HG02798 (cell line): ENCODE measurements around the gene PITPNM3.

Experiments used
- ATAC-seq: cut with Tn5 transposase; IDR thresholded peaks from one replicate; pipeline ENCODE4 v1.9.1; 2021; ENCODE audit warnings: mild to moderate bottlenecking; ENCODE audit not compliant: unreplicated experiment, poor library complexity

The PITPNM3 gene

DNA sequence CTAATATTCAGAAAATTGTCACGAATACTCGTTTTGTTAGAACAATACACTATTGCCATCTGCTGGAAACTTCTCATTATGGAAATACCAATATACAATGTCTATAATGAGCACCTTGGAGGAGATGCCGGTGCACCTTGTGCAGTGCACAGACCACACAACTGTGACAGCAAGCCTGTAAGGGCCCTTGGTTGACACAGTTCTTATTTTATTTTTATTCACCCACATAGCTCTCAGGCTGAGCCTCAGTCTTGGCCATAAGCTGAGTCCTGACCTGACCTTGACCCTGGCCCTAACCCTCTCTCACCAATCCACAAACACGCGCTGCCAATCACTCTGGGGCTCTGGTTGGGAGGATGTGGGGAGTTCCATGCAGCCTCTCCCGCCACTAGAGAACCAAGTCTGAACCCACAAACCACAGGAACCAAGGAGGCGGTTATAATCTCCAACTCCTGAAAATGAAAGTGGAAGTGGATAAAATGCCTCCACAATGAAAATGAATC lies 129.0 kb downstream of the PITPNM3 start:
- ATAC-seq = no peak

DNA sequence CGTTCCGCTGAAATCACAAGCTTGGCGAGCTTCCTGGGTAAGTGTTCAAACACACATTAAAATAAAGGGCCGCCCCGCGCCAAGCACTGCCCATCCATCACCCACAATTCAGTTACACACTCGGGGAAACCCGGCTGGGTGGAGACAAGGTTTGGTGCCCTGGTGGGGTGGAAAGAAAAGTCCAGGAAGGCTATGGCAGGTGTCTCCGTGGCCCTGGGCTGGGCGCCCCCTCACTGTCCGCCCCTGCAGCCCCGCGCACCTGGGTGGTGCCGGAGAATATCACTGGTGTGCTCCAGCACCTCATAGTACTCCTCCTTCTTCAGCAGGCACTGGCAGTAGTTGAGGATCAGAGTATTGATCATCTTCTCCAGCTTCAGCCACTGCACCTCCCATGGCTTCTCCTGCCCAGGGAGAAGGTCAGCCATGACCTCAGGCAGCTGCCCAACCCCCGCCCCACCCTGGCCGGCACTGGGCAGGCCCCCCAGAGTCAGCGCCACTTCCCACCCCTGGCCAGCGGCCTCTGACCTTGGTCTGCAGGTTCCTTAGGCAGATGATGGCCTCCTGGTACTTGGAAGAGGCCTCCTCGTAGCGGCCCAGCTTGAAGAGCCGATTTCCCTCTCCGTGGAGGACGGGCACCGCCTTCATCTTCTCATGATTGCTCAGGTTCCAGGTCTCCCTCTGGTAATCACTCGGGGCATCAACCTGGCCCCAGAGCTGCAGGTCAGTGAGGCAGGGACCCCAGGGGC lies 129.8 kb downstream of the PITPNM3 start:
- no peak for ATAC-seq

DNA sequence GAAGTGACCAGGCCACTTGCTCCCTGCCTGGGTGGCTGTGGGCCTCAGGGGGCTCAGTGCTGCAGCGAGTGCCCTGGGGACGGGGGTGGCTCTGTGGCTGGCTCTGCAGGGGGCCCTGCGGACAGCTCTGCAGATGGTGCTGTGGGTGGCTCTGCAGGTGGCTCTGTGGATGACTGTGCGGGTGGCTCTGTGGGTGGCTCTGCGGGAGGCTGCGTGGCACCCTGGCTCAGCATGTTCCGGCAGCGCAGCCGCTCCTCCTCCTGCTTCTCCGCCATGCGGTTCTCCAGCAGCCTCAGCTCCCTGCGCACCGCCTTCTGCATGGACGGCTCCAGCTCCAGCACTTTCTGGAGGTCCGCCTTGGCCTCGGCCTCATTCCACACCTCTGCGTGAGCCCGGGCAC lies 130.9 kb downstream of the PITPNM3 start:
- ATAC-seq = no peak

DNA sequence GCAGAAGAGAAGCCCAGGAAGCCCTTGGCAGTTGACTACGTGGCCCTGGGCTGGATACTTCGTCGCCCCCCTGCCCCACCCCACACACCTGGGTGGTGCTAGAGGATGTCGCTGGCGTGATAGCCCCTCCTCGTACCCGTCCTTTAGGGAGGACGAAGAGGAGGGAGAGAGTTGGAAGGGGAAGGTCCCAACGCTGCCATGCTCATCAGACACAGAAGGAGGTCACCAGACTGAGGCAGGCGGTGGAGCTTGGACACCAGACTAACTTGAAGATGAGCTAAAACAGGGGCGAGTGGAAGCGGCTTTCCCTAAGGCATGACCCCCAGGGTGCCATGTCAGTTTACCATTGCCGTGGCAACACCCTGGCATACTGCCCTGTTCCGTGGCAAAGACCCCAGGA lies 132.4 kb downstream of the PITPNM3 start:
- ATAC-seq = no peak

DNA sequence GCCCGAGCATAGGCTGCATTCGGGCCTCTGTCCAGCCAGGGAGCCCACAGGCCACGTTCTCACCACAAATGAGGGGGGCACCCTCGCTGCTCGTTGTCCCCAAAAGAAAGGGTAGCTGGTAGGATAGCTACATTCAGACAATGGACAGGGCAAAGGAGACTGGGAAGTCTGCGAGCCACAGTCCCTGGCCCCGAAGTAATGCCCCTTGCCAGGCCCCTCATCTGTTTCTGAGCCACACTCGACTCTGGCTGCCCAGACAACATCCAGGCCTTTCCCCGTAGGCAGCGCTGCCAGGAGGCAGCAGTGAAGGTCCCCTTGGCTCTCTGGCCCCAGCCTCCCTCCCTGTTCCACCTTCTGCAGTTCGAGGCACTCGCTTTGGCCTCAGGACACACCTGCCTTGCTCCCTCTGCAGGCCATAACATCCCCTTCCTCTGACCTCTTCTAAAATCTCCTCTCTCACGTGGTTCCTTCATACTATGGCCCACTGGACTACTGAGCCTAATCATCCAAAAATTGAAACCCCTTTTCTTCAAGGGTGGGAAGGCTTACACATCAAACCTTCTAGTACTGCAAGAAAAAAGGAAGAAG lies 133.6 kb downstream of the PITPNM3 start:
- no peak for ATAC-seq

DNA sequence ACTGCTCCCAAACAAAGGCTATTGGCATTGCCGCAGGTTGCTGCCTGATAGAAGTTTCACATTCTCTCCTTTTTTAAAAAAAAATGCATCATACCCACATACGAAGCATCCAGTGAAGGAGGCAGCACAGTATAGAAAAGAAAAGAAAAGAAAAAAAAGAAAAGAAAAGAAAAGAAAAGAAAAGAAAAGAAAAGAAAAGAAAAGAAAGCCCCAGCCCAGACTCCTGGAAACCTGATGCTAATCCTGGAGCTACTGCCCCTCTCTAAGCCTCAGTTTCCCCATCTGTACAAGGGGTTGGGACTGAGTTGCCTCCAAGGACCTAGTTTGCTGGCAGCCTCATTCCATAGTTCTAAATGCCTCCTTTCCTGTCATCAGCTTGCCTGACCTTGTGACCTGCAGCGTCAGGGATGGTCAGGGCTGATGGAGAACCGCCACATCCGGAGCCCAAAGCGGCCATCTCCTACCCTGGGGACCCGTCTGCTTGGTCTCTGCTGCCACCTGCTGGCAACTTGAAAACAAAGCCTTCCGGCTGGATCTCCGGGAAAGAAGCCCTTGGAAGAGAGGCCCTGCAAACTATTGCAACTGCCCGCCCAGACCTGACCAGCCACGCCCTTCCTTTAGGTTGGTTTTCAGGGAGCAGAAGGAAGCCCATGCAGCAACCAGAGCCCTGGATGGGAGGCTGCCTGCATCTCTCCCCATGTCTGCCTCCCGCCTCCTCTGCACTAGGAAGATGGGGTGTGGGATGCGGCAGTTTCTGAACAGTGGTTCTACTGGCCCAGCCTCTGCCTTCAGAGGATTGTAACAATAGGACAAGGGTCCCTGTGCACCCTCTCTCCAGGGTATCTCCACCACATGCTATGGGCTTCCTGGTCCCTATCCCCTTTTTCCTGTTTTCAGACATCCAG lies 134.4 kb downstream of the PITPNM3 start:
- ATAC-seq = no peak

DNA sequence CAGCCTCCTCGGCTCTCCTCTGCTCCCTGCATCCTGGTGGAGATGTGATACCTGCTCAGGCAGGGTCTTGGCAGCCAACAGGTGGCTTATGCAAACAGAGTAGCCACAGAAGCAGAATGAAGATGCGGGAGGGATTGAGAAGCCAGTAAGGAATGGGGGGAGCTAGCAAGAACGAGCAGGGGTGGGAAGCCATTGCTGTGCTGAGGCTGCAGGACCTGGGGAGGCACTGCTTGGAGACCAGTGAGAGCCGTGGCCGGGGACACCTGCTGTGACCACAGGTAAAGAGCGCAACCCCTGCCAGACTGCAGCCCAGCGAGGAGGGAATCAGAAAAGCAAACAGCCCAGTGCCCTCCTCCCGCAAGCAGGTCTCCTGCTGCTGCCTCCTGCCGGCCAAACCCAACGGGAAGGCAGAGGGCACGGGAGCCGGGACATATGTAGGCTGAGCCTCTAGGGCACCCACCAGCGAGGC lies 136.1 kb downstream of the PITPNM3 start:
- no peak for ATAC-seq

DNA sequence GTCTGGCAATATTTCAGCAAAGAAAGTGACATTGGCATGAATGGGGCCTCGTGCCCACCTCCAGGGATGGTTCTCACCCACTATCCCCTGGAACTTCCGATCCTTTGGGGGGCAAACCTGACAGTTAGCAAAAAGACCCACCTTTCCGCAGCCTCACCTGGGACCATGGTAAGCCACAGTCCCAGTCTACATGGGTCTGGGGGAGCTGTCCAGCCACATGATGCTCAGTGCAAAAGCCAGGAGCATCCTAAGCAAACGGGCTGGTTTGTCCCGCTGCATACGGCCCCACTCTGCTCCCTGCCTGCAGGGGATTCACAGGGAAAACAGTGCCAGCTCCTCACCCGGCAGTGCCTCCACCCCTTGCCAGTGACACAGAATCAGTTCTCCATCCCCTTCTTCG lies 140.7 kb downstream of the PITPNM3 start:
- no peak for ATAC-seq

DNA sequence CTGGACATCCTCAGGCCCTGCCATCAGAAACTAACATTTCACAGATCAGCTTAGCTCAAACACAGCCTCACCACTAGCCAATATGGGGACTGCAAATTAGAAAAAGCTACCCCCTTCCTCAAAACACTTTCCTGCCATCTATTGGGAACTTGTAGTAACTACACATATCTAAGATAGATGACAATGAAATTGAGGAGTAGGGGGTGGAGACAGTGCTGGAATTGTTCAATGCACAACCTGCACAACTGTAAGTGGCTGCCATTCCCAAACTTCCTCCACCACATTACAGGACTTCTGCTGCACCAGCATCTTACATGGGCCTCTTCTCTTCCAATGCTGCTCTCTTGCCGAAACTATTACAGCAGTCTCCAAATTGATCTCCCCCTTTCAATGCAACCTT lies 143.3 kb downstream of the PITPNM3 start:
- no peak for ATAC-seq

DNA sequence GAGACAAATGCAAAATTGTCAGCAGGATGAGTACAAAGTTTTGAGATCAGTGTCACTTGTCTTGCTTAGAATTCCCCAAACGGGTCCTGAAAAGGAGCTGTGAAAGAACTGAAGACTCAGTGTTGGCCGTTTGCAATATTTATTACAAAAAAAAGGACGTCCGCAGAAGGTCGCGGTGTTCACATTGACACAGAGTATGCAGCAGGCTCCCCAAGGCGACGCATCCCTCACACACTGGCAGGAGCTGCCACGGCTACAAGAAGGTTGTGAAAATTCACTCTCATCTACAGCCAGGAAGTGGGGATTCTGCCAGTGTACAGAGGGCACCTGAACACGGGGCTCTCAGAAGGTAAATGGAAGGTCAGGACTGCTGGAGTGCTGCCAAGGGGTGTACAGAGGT lies 147.6 kb downstream of the PITPNM3 start:
- ATAC-seq = no peak

- ATAC-seq = no peak
Measured at GRCh38 chr17:6408276-6408675, 148.1 kb downstream of the PITPNM3 start.

GRCh38 chr17:6402258-6402657 lies 154.1 kb downstream of the PITPNM3 start:
- ATAC-seq = no peak
